ENCODE measurements around the gene MOB3C.

- TF ChIP-seq, protein P1, sequence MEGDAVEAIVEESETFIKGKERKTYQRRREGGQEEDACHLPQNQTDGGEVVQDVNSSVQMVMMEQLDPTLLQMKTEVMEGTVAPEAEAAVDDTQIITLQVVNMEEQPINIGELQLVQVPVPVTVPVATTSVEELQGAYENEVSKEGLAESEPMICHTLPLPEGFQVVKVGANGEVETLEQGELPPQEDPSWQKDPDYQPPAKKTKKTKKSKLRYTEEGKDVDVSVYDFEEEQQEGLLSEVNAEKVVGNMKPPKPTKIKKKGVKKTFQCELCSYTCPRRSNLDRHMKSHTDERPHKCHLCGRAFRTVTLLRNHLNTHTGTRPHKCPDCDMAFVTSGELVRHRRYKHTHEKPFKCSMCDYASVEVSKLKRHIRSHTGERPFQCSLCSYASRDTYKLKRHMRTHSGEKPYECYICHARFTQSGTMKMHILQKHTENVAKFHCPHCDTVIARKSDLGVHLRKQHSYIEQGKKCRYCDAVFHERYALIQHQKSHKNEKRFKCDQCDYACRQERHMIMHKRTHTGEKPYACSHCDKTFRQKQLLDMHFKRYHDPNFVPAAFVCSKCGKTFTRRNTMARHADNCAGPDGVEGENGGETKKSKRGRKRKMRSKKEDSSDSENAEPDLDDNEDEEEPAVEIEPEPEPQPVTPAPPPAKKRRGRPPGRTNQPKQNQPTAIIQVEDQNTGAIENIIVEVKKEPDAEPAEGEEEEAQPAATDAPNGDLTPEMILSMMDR (IDR thresholded peaks at IDR 0.05) = no peak
- TF ChIP-seq POLR2A (IDR thresholded peaks at IDR 0.05) = no peak
- TF ChIP-seq EP300 (IDR thresholded peaks at IDR 0.05) = no peak
Observed at GRCh38 chr1:46575300-46575699, 41.3 kb downstream of the MOB3C start.

Data from tibial nerve (tissue), 4 donors.